ENCODE results near the gene CLEC16A.

Gene CLEC16A

DNA sequence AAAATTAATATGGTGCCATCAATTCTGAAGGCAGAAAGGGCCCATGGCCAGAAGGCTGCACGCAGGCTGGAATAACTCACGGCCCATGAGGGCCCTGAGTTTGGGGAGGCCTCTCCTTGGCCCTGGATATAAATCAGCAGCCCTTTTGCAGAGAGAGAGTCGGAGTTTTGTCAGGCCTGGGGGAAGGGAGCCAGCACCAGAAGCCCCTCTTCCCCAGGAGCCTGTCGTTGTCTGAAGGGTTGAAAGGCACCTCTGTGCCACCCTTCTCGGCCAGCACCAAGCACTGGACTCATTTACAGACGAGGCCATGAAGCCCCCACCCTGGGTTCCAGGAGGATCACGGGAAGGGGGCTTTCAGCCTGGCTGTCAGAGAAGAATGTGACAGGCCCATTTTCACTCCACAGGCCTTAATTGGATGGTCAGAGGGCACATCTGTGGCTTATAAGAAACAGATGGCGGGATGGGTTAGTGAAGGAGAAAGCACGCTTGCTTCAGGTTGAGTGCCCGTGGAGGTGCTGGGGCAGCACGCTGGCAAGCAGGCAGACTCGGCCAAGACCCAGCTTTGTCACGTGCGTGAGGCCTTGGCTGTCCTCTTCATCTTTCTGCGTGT is 140.6 kb downstream of the CLEC16A start:
- FAIRE-seq (no peak), DNase-seq (ENCODE audit: insufficient read length, low spot score) (no peak)
- no peak for TF ChIP-seq POLR2A (IDR thresholded peaks at IDR 0.05; ENCODE audit: low read depth, low read length)

DNA sequence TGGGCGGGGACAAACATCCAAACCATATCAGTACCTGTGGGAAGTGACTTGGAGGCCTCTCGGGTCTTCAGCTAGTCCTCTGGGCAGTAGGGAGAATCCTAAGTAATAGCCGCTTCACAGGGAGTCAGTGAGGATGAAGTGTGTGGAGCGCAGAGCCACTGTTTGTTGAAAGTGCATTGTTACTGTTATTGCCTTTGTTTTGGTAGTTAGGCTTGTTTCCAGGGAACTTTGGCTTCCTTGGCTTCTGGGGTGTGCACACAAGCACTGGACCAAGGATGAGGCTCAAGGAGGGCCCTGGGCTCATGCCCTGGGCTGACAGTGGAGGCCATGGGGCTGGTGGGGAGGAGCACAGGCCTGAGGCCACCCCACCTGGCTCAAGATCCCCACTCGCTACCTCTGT is 141.6 kb downstream of the CLEC16A start:
- DNase-seq (ENCODE audit: insufficient read length, low spot score) (no peak), FAIRE-seq (no peak)
- TF ChIP-seq POLR2A (IDR thresholded peaks at IDR 0.05; ENCODE audit: low read depth, low read length): no peak

DNA sequence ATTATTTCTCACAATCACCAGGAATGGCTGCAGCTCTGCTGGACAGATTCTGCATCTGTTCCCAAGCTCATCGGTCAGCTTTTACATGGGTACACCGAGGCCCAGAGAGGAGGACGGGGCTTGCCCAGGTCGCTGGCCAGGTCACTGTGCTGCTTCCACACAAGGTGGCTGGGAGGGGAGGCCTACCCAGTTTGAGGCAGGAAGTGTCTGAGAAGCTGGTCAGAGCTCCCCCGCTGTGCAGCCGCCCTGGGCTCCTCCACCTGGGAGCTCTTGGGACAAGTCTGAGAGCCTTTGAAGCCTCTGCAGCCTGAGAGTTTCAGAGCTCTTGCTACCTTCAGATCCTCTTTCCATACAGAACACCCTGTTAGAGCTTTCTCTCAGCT is 143.3 kb downstream of the CLEC16A start:
- DNase-seq (ENCODE audit: insufficient read length, low spot score) (no peak), FAIRE-seq (no peak)
- no peak for TF ChIP-seq POLR2A (IDR thresholded peaks at IDR 0.05; ENCODE audit: low read depth, low read length)

GRCh38 chr16:11088074-11088730 is 143.8 kb downstream of the CLEC16A start:
- DNase-seq (ENCODE audit: insufficient read length, low spot score) (no peak), FAIRE-seq (no peak)
- TF ChIP-seq POLR2A (IDR thresholded peaks at IDR 0.05; ENCODE audit: low read depth, low read length): no peak

- no peak for TF ChIP-seq POLR2A (IDR thresholded peaks at IDR 0.05; ENCODE audit: low read depth, low read length)
- DNase-seq (ENCODE audit: insufficient read length, low spot score): no peak
- no peak for FAIRE-seq
Observed at GRCh38 chr16:11088831-11089230, 144.5 kb downstream of the CLEC16A start.

DNA sequence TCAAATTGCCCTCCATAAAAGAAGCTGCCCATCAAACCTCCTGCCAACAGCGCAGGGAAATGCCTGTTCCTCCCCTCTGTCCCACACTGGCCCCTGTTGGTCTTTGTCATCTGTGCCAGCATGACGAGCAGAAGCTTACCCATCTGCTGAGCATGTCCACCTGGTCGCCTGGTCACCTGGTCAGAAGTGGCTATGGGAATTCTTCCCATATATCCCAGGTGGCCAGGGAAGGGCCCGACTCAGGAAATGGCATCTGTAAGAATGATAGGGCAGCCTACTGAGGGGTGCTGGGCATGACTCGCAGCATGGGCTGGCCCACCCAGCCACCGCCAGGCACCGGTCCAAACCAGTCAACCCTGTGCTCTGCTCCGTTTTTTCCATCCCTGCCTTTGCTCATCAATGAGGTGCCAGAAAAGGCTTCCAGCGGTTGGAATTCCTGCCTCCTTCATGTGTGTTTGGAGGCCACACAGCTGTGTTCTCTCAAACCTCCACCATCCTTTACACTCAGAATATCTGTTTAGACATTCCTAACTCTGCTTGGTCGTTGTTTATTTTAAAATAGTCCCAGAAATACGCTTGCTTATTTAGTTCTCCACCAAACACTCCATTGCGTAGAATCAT is 145.2 kb downstream of the CLEC16A start:
- TF ChIP-seq POLR2A (IDR thresholded peaks at IDR 0.05; ENCODE audit: low read depth, low read length): no peak
- DNase-seq (ENCODE audit: insufficient read length, low spot score): no peak
- FAIRE-seq: no peak

DNA sequence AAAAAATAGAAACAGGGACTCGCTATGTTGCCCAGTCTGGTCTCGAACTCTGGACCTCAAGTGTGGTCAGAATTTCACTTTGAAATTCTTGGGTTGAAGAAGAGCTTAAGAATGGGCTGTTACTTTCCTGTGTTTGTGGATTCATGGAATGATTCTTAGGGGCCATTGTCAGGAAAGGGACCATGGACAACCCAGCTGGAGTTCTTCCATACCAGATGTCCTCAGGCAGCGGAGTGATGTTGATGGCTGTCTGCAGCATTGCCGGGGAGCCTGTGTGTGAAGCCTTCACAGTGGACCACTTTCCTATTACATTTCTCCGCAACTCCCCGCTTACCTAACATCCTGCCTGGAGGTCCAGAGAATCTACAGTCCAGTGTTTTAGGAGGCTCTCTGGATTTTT is 145.9 kb downstream of the CLEC16A start:
- no peak for DNase-seq (ENCODE audit: insufficient read length, low spot score)
- FAIRE-seq: no peak
- no peak for TF ChIP-seq POLR2A (IDR thresholded peaks at IDR 0.05; ENCODE audit: low read depth, low read length)

GRCh38 chr16:11091021-11091785 is 146.8 kb downstream of the CLEC16A start:
- no peak for TF ChIP-seq POLR2A (IDR thresholded peaks at IDR 0.05; ENCODE audit: low read depth, low read length)
- no peak for FAIRE-seq
- DNase-seq (ENCODE audit: insufficient read length, low spot score): no peak

DNA sequence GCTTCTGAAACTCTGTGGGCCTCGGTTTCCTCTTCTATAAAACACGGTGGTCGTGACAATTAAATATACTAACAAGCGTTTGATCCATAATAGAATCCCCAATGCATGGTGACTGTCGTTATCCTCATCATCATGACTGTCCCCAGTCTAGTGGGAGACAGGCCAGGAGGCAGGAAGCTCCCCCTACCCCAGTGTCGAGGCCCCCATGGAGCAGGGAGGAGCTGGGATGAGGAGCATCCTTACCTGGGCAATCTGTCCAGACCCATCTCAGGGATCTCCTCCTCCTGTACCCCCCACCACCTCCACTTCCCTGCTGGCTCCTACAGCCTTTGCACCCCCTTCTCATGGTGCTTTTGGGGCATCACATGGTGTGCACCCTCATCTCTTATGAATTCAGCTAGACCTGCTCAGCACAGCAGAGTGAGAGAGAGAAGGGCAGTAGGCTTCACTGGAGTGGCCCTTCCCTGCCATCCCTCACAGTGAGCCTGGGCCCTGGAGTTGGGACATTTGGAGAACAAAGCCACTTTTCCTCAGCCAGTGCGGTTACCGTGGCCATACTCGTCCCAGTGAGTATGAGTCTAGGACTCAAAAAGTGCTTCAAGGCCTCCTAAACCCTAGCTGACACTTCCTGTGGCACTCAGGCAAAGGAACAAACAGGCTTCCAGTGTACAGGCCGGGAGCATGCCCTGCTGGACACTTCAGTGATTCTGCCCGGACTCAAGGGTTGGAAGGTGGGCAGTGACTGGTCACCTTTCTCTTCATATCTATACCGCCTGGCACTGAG is 148.6 kb downstream of the CLEC16A start:
- TF ChIP-seq POLR2A (IDR thresholded peaks at IDR 0.05; ENCODE audit: low read depth, low read length): no peak
- no peak for DNase-seq (ENCODE audit: insufficient read length, low spot score)
- FAIRE-seq: no peak

DNA sequence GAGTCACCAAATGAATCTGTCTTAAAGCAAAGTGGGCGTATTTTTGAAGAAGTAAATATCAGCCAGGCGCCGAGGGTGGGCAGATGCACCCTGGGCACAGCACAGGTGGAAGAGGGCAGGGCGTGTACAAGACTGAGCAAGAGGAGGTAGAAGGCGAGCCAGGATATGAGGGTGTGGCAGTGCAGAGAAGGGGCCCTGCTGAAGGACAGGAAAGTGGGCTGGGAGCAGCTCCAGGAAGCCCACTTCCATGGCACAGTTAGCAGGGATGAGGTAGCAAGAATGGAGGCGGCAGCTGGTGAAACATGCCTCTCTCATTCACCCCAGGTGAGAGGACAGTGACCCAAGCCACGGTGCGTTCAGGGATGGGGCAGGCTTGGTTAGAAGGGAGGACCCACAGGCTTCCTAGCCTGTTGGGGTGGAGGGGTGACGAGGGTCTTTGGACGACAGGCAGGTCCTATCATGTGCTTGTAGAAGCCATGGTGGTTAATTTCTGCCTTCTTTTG is 149.3 kb downstream of the CLEC16A start:
- TF ChIP-seq POLR2A (IDR thresholded peaks at IDR 0.05; ENCODE audit: low read depth, low read length): no peak
- FAIRE-seq: no peak
- DNase-seq (ENCODE audit: insufficient read length, low spot score): no peak

GRCh38 chr16:11094075-11094856 is 149.9 kb downstream of the CLEC16A start:
- DNase-seq (ENCODE audit: insufficient read length, low spot score) (peak; percentile 21), FAIRE-seq (no peak)
- no peak for TF ChIP-seq POLR2A (IDR thresholded peaks at IDR 0.05; ENCODE audit: low read depth, low read length)

DNA sequence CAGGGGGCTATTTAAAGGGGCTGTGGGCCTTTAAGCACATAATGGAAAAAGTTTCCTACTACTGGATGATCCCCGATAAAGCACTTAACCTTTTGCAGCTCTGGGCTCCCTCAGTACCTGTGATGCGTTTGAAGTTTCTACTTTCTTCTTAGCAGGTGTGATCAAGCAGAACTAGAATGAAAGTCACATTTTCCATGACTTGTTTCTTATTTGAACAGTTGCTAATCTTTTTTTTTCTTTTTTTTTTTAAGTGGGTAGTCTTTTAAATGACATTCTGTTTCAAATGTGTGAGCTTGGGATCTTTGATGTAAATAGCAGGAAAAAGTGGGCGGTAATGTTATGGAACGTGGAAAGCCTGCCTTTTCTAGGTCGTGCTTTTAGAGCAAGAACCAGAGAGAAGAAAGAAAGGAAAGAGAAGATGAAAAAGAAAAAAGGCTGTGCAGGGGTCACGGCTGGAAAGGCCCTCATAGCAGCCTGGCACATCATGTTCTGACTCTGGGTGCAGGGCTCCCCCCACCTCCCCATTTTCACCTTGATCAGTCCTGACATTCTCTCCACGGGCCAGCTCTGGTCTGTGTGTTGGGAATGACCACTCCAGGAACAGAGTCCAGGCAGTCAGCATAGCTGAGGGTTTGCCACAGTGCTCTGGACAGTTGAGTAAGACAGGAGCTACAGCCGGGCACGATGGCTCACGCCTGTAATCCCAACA is 150.6 kb downstream of the CLEC16A start:
- FAIRE-seq (no peak), DNase-seq (ENCODE audit: insufficient read length, low spot score) (no peak)
- no peak for TF ChIP-seq POLR2A (IDR thresholded peaks at IDR 0.05; ENCODE audit: low read depth, low read length)
